ENCODE data around the gene PIAS4.

Gene PIAS4

DNA sequence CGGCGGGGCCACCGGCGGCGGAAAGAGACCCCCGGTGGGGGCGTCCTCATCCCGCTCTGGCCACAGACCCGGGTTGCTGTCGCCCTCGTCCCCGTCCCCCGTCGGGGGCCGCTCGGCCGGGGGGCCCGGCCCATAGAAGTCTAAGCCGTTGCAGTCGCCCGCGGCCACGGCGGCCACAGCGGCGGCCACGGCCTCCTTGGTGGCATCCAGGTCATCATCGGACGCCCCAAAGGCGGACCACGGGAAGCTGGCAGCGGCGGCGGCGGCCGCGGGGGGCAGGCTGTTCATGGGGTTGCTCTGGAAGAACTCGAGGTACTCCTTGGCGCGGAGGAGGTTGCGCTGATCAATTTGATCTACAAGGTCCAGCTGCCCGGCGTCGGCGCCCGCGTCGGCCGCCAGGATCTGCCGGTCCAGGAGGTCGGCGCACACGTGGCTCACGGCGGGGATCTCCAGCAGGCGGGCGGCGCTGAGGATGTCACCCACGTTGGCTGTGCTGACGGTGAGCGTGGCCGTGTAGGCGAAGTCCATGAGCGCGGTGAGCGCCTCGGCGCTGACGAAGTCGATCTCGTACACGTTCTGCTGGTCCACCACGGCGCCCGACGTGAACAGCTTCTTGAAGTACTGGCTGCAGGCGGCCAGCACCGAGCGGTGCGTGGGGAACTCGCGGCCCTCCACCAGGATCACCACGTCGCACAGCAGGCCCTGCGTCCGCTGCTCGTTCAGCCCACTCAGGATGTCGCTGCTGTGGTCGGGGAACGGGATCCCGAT lies 47.1 kb downstream of the PIAS4 start:
- no peak overlapping the region for H3K4me3 ChIP-seq (ENCODE audit: low read length)
- no peak for DNase-seq (ENCODE audit: low read depth)
- TF ChIP-seq CTCF (conservative IDR thresholded peaks at IDR 0.05; ENCODE audit: low read depth, low read length): no peak

GRCh38 chr19:4055209-4055552 lies 47.6 kb downstream of the PIAS4 start:
- TF ChIP-seq CTCF (conservative IDR thresholded peaks at IDR 0.05; ENCODE audit: low read depth, low read length): no peak
- no peak for DNase-seq (ENCODE audit: low read depth)
- H3K4me3 ChIP-seq (ENCODE audit: low read length): no peak overlapping the region

DNA sequence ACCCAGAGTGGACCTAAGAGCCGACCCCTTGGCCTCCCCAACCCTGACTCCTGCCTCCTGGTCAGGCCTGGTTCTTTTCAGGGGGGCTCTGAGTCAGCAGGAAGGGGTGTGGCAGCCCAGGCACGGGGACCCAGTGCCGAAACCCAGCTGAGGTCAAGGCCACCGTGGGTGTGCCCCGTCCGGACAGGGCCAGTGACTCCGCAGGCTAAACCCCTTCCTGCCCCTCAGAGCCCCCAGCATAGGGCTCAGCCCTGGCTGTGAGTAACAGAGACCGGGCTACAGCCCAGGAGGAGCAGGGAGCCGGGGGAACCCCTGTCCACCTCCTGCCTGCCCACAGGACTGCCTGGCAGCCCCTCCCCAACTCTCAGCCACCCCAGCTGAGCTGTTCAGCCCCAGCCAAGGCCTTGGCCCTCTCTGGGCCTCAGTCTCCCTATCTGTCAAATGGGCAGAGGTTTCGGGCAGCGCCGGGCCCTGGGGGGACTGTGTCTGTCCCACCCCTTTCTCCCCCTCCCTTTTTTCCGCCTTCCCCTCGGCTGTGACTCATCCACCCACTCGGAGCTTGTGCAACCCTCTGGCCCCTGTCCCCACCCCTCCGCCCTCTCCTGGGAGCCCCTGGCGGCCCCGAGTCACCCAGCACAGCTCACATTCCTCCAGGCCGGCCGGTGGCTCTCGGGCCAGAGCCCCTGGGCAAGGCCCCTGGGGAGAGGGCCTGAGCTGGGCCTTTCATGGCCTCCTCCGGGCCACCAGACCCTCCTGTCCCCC lies 50.6 kb downstream of the PIAS4 start:
- peak; percentile 42 for TF ChIP-seq CTCF (conservative IDR thresholded peaks at IDR 0.05; ENCODE audit: low read depth, low read length)
- H3K4me3 ChIP-seq (ENCODE audit: low read length): no peak overlapping the region
- peak; percentile 69 for DNase-seq (ENCODE audit: low read depth)

DNA sequence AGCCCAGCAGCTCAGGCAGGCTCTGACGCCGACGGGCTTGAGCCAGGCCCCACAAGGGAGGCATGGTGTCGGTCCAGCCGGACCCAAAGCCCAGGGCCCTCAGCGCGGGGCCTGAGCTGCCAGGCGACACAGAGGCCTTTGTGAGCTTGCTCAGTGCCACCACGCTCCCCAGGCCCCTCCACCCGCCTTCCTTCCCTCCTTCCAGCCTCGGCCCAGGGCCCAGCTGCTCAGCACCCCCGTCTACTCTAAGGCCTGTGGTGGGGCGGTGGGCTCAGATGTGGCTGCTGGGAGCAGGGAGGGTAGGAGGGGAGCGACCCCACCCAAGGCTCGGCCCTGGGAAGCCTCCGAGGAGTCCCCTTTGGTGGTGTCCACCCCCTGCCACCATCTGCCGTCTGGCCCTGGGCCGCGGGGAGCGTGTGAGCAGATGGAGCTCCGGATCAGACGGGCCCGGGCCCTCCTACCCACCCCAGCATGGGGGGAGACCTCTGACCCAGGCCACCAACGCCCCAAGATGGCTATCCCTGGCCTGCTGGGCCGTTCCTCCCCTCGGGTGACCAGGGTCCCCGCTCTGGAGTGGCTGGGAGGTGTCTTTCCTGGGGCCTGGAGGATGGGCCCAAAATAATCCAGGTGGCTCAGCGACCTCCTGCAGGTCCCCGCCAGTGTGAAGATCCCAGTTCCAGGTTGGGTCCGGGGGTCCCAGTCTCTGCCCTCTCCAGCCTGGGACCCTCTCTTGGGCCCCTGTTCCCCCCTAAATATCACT lies 51.3 kb downstream of the PIAS4 start:
- H3K4me3 ChIP-seq (ENCODE audit: low read length): peak overlapping the region; percentile 14
- TF ChIP-seq CTCF (conservative IDR thresholded peaks at IDR 0.05; ENCODE audit: low read depth, low read length): no peak
- no peak for DNase-seq (ENCODE audit: low read depth)

GRCh38 chr19:4059453-4059871 lies 51.9 kb downstream of the PIAS4 start:
- no peak overlapping the region for H3K4me3 ChIP-seq (ENCODE audit: low read length)
- DNase-seq (ENCODE audit: low read depth): no peak
- TF ChIP-seq CTCF (conservative IDR thresholded peaks at IDR 0.05; ENCODE audit: low read depth, low read length): no peak

GRCh38 chr19:4059891-4060620 lies 52.5 kb downstream of the PIAS4 start:
- DNase-seq (ENCODE audit: low read depth): no peak
- no peak overlapping the region for H3K4me3 ChIP-seq (ENCODE audit: low read length)
- no peak for TF ChIP-seq CTCF (conservative IDR thresholded peaks at IDR 0.05; ENCODE audit: low read depth, low read length)

Data from retinal pigment epithelial cell (primary cell).